HL-60/S4 (cell line): Measurements from ENCODE around the gene RIMBP3C.
"Not testable (repeated sequence)": the region's sequence is repeated elsewhere in the genome, so short reads cannot be mapped to it uniquely, and the experiment has no call there.

Experiments used
- in situ Hi-C: fragments of 300-500 bp; cut with MboI; formaldehyde crosslinking; loops from 2 replicates; pipeline ENCODE4 v1.14.3; 2022; ENCODE audit warnings: low sequenced_read_pairs

Gene RIMBP3C

DNA sequence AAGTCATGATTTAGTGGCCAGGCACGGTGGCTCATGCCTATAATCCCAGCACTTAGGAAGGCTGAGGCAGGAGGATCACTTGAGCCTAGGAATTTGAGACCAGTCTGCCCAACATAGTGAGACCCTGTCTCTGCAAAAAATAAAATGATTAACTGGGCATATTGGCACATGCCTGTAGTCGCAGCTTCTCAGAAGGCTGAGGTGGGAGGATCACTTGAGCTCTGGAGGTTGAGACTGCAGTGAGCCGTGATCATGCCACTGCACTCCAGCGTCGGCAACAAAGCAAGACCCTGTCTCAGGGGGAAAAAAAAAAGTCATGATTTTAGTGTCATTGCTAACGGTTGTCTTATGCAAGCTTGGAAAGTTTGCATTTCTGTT, 28.2 kb upstream of the RIMBP3C start:
- in situ Hi-C loops, result no loop called here

DNA sequence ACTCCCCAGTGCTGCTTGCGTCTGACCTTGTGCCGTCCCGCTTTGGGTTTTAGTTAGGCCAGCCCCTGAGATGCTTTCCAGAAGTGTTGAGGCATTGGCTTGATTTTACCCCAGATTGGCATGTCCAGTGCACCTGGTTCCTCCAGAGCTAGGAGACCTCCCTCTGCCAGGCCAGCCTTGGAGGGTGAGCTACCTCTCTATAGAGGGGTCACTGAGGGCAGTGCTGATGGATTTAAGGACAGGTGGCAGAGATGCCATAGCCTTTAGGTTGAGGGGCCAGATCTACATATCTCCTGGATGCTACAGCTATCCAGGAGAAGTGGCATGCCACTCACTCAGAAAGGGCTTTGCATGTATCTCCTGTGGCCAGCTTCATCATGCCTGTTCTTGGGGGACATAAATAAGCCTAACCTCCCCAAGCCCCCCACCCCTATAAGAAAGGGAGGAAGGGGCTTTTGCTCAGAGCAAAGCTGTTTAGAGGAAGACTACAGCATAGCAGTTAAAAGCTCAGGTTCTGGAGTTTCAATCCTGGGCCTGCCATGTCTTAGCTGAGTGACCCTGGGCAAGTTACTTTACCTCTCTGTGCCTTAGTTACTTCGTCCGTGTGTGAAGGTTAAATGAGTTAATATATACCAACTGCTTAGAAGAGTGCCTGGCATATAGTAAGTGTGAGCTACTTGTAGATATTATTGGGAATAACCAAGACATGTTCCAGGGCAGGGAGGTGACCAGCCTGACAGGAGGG, 22.7 kb upstream of the RIMBP3C start:
- in situ Hi-C loops, result loop anchor here (25.0 kb wide), 1 partner anchor 363 kb away; no protein-coding TSS in a partner anchor

- in situ Hi-C loops, result loop anchor here (25.0 kb wide), 1 partner anchor 364 kb away; no protein-coding TSS in a partner anchor
Measured at GRCh38 chr22:21573293-21573734, 22.1 kb upstream of the RIMBP3C start.

DNA sequence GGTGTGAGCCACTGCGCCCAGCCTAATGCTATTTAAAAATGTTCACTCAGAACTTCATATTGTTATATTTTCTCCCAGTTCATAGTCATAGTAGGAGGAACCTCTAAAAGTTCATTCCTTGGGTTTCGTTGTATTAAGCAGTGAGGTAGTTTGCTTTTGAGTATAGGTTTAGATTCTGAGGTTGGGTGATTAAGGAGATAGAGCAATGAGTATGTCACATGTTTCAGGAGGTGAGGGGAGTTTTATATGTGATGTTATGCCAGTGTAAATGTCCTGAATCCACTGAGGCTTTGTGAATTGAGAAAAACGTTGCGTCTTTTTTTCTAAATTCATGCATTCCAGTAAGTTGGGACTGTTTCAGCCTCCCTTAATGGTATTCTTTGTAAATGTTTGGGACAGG, 20.4 kb upstream of the RIMBP3C start:
- in situ Hi-C loops, result loop anchor here (25.0 kb wide), 1 partner anchor 366 kb away; no protein-coding TSS in a partner anchor

DNA sequence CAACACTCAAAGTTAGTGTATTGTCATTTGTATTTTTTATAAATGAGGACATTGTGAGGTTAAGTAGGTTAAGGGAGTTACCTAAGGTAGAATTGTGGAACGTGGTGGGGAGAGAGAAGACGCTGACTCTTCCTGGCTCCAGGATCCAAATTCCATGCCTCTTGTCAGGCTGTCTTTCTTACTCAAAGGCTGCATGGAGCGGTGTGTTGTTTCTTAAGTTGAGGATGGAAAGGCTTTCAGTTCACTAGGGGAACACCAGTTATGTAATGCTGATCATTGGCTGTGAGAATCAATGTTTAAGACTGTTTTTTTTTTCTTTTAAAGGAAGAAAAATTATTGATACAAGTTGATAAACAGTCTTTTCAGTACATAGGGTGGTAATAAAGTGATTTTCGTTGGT, 19.1 kb upstream of the RIMBP3C start:
- in situ Hi-C loops, result loop anchor here (25.0 kb wide), 1 partner anchor 367 kb away; no protein-coding TSS in a partner anchor

DNA sequence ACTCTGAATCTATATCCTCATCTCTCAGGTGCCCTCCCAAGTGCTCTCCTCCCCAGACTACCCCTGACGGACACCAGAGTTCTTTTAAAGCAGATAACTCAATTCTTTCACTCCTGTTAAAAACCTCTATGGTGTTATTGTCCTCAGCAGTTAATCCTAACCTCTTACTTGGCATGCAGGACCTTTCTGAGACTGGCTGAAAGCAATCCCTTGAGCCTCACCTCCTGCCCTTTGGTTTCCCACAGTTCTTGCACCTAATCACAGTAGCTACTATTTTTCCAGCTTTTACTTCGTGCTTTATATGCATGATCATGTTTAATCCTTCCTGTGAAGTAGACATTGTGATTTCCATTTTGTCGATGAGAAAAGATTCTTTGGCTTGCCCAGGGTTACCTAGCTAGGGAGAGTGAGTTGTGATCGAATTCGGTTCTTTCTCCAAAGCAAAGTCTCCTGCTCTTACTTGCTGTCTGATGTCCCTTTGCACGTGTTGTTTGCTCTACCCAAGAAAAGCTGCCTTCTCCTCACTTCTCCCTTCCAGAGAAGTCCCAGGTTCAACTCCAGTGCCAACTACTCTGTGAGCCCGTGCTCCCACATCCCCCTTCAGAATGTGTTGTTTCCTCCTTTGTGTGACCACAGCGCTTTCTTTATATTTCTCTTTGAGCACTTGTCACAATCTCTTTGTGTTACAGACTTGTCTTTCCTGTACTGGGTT, 18.4 kb upstream of the RIMBP3C start:
- in situ Hi-C loops, result loop anchor here (25.0 kb wide), 1 partner anchor 368 kb away; no protein-coding TSS in a partner anchor

- in situ Hi-C loops, result loop anchor here (25.0 kb wide), 1 partner anchor 368 kb away; no protein-coding TSS in a partner anchor
Measured at GRCh38 chr22:21569076-21569427, 17.8 kb upstream of the RIMBP3C start.

- in situ Hi-C loops, result loop anchor here (25.0 kb wide), 1 partner anchor 369 kb away; no protein-coding TSS in a partner anchor
Measured at GRCh38 chr22:21568347-21569075, 17.2 kb upstream of the RIMBP3C start.

- in situ Hi-C loops, result loop anchor here (25.0 kb wide), 1 partner anchor 370 kb away; no protein-coding TSS in a partner anchor
Measured at GRCh38 chr22:21567456-21568346, 16.4 kb upstream of the RIMBP3C start, which contains the start of gene UBE2L3. Gene UBE2L3, plus strand, starts transcription at chr22:21567714. Its CDS starts 31 bp downstream, at chr22:21567745.

DNA sequence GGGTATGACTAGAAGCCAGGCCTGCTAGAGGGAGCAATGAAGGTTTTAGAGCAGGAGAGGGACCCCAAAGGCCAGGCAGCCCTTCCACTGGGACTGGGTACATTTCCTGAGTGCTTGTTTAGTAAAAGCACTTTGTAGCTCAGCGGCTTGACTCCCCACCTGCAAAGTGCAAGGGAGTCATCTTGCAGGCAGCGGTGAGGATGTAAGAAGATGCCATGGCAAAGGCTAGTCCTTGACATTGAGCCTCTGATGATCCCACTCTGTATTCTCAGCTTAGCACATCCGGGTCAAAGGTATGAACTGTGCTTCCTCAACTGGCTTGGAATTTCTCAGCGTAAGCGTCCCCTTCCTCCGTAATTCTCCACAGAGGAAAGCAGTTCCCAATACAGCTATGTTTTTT, 13.2 kb upstream of the RIMBP3C start:
- in situ Hi-C loops, result loop anchor here (25.0 kb wide), 1 partner anchor 373 kb away; no protein-coding TSS in a partner anchor

DNA sequence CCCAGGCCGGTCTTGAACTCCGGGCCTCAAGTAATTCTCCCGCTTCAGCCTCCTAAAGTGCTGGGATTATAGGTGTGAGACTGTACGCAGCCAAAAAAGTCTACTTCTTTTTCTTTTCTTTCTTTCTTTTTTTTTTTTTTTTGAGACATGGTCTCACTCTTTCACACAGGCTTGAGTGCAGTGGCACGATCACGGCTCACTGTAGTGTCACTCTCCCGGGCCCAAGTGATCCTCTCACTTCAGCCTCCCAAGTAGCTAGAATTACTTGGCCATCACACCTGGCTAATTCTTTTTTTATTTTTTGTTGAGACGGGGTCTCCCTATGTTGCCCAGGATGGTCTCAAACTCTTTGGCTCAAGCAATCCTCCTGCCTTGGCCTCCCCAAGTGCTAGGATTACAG, 12.7 kb upstream of the RIMBP3C start:
- in situ Hi-C loops, result loop anchor here (25.0 kb wide), 1 partner anchor 373 kb away; no protein-coding TSS in a partner anchor

DNA sequence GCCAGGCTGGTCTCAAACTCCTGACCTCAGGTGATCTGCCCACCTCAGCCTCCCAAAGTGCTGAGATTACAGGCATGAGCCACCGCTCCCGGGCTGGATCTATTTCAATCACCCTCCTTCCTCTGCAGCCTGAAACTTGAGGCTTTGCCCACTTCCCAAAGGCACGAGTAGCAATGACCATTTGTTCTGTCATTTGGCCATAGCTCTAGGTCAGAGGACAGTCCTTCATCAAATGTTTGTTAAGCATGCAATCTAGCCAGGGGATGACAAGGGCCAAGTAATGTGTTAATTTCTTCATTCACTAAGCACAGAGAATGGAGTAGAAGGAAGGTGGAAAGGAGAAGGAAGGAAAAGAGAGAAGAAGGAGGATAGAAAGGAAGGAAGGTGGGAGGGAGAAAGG, 9.4 kb upstream of the RIMBP3C start:
- in situ Hi-C loops, result loop anchor here (25.0 kb wide), 1 partner anchor 377 kb away; no protein-coding TSS in a partner anchor

DNA sequence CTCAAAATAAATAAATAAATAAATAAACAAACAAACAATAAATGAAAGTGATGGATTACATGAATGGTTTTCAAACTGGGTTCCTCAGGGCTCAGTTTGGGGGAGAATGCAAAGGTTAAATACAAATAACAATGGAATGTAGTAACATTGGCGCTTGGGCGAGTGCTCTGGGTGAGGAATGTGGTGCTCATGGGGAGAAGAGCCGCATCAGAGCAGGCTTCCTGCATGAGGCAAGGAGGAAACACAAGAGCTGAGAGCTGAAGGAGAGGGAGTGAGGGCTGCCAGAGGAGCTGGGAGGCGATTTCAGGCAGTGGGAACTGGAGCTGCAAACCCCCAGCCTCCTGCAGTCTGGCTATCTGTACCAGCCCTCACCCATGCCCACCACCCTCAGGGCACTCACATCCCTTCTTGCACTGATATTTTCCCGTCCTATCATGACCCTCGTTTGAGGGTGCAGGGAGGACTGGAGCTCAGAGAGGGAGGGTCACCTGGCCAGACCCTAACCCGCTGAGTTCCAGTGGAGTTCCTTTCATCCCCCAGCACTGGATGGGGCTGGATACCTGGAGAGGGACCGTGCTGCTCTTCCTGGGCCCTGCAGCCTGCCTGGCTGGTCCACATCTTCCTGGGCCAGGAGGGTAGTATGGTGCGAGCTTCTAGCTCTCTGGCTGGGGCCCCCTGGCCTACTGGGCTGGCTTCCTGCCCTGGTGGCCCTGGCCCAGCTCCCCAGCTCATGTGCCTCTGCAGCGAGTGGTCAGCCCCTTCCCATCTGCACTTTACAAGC, 8.3 kb upstream of the RIMBP3C start:
- in situ Hi-C loops, result loop anchor here (25.0 kb wide), 1 partner anchor 378 kb away; no protein-coding TSS in a partner anchor

GRCh38 chr22:21550678-21551047, 598 bp downstream of the RIMBP3C start:
- in situ Hi-C loops, result loop anchor here (25.0 kb wide), 1 partner anchor 387 kb away; no protein-coding TSS in a partner anchor

DNA sequence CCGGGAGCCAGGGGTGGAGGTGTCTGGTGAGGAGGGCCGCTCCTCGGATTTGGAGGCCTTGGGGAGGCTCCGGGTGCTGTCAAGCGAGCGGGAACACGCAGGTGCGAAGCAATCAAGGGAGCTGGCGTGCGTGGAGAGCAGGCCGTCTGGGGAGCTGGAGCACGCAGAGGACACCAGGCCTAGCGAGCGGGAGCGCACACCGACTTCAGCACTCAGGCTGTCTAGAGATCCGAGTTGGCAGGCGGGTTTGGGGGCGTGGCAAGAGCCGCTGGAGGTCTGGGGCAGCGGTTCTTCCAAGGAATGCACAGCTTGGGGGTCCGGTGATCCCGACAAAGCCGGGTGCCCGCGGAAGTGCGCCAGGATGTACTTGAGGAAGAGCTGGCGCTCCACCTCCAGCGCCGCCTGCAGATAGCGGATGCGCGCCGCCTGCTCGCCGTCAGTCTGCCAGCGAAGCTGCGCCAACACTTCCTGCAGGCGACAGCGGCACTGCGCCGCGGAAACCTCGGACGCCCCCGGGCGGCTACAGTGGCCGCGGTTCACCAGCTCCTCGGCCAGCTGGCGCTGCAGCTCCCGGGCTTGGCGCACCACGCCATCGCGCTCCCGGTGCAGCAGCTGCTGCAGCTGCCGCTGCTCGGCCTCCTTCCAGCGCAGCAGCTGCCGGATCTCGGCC, 1.1 kb downstream of the RIMBP3C start:
- in situ Hi-C loops, result loop anchor here (25.0 kb wide), 1 partner anchor 387 kb away; no protein-coding TSS in a partner anchor

- in situ Hi-C loops, result not testable (repeated sequence)
Measured at GRCh38 chr22:21549558-21549957, 1.7 kb downstream of the RIMBP3C start.

DNA sequence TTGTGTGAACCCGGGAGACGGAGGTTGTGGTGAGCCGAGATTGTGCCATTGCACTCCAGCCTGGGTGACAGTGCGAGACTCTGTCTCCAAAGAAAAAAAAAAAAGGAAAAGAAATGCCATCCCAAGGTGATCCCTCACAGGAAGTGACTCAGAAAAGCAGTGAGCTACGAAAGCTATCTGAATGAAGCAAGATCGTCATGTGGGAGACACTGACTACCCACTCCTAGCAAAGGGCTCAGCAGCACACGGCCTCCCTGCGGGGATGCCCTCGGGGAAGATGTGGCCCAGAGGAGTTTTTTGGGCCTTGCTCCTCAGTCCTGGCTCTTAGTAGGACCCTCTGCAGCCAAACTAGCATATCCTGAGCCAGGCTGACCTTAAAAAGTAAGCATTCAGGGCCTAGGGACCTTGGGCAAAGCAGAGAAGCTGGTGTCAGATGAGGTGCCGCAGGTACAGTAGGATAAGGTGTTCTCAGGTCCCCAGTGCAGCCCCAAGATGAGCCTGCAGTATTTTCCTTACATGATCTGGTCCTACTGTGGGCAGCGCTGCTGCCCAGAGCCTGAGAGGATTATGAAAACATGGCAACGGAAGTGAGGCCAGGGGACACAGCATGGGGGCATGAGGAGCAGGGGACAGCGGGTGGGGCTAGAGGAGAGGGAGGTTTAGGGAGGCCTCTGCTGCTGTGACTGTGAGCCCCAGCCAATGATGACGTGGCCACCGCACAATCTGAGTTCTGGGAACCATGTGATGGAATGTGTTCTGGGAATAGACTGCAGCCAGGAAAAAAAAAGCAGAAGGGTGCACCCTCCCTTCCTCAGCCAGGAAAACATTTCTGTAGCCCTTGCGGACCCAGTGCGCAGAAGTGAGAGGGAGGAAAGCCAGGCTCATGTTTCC, 6.6 kb downstream of the RIMBP3C start:
- in situ Hi-C loops, result not testable (repeated sequence)
